Heart left ventricle (tissue), 16 donors: Measurements from ENCODE around the gene CTNNA1. TPM values are rescaled to one million over a fixed set of nuclear protein-coding genes. Genes with fewer than 3 reads are reported as not detected.

ENCODE experiments used
- ATAC-seq, 4 donors: fragments of 200-7000 bp; cut with Tn5 transposase; one replicate each; pipeline ENCODE4 v1.9.1; 2020 to 2022; ENCODE audit warnings: moderate library complexity in 4 of 4, mild to moderate bottlenecking in 3 of 4, moderate number of reproducible peaks in 1 of 4
- DNase-seq, 5 donors: peaks; one replicate each; pipeline ENCODE4 v3.0.0-alpha.2; 2020
- H3K27ac ChIP-seq, 12 donors: fragments of 200-600 bp; sonication (generic) in 4 of 12; one replicate each; pipeline versions ENCODE4 v1.5.0 to v1.8.0; 2016 to 2022; ENCODE audit warnings: mild to moderate bottlenecking in 2 of 12
- H3K27me3 ChIP-seq, 9 donors: fragments of 200-600 bp; sonication (generic) in 2 of 9; one replicate each; pipeline versions ENCODE4 v1.5.1 to v1.8.0; 2016 to 2022; ENCODE audit warnings: mild to moderate bottlenecking in 3 of 9
- H3K36me3 ChIP-seq, 9 donors: fragments of 200-600 bp; sonication (generic) in 2 of 9; one replicate each; pipeline versions ENCODE4 v1.5.0 to v1.8.0; 2018 to 2022; ENCODE audit warnings: mild to moderate bottlenecking in 2 of 9
- H3K4me1 ChIP-seq, 12 donors: fragments of 200-600 bp; sonication (generic) in 4 of 12; one replicate each; pipeline versions ENCODE4 v1.5.0 to v1.8.0; 2016 to 2022; ENCODE audit warnings: mild to moderate bottlenecking in 3 of 12
- H3K4me3 ChIP-seq, 12 donors: fragments of 200-600 bp; sonication (generic) in 4 of 12; one replicate each; pipeline versions ENCODE4 v1.5.0 to v1.8.0; 2017 to 2022; ENCODE audit warnings: mild to moderate bottlenecking in 9 of 12, moderate library complexity in 4 of 12
- H3K9me3 ChIP-seq, 12 donors: fragments of 200-600 bp; sonication (generic) in 4 of 12; one replicate each; pipeline versions ENCODE4 v1.5.0 to v1.8.0; 2016 to 2022; ENCODE audit warnings: mild to moderate bottlenecking in 1 of 12
- CTCF ChIP-seq, 12 donors: fragments of 200-600 bp; sonication (generic) in 4 of 12; IDR thresholded peaks; one replicate each; pipeline versions ENCODE4 v1.5.0 to v1.8.0; 2018 to 2022; ENCODE audit warnings: antibody characterized with exemption in 12 of 12, mild to moderate bottlenecking in 5 of 12
- POLR2A ChIP-seq, 2 donors: fragments of 450-650 bp; IDR thresholded peaks; one replicate each; pipeline ENCODE4 v1.6.1; 2017; ENCODE audit warnings: antibody characterized with exemption in 2 of 2, mild to moderate bottlenecking in 2 of 2, moderate library complexity in 2 of 2
- WGBS, 4 donors: extraction: QIAGEN DNeasy Blood & Tissue Kit in 2 of 4; methylation state at CpG; one replicate each; pipeline versions ENCODE4 v1.1.5 to v1.1.7; 2013 to 2018; 5-methylcytosine and 5-hydroxymethylcytosine counted together
- intact Hi-C, 10 donors: fragments of 100-400 bp; cut with DNase I; formaldehyde crosslinking; loops; one replicate each; pipeline versions ENCODE4 v1.11.1 to v1.14.2; 2022
- polyA plus RNA-seq, 2 donors: library from polyadenylated mRNA; stranded (reverse); fragments of 200-250 nt; gene quantifications; one replicate each; pipeline ENCODE4 v1.2.3, GENCODE V29; 2013
- total RNA-seq, 9 donors: library from RNA; depleted of rRNA in 2 of 9; stranded (reverse); fragments of >200 nt in 2 of 9; fragmentation: NEBNext Ultra II Directional in 3 of 9; extraction: Animal tissue kit (Norgen Biotek cat#: 25700) in 3 of 9; gene quantifications; one replicate each; pipeline versions ENCODE4 v1.1.0 to v1.2.4, GENCODE V29; 2016 to 2023
- donor health status: ischemic (EF 13 %, LVEDD 7.1; RV severe dilation, severe dysfunction).
- donor health status: healthy with polysubstance abuse.
- donor health status: DM: no; HTN: yes; CAD: no.
- donor health status: DM: no; HTN: no; CAD: no.
- donor health status: ischemic (EF 25% LVEDD 6.9; RV normal size, moderate dysfunction).
- donor health status: ischemic (EF 25% LVEDD 5.7; RV mildly dilated, moderate dysfunction).
- donor health status: healthy.
- donor health status: DM: yes; HTN: yes; CAD: no.
- donor health status: ischemic (EF 35%, LVEDD 5.7; RV mildly dilated, moderate dysfunction).
- donor health status: nonischemic (EF 11% LVEDD 7.7; RV severe dilation, severe dysfunction).
- donor health status: DM: yes; HTN: yes; CAD: no.
- donor health status: PGD.
- donor health status: ischemic (EF 29% LVEDD 5.4; RV normal size, mild dysfunction).
- donor health status: nonischemic (EF 23%, LVEDD 6.1; RV moderate dilation, normal function).

The CTNNA1 gene
- total and polyA plus RNA-seq, 11 donors: 140 to 460 (median 399) TPM

GRCh38 chr5:138937392-138938387, 184.5 kb downstream of the CTNNA1 start:
- Histone ChIP-seq H3K9me3 (no peaks in the 10 kb centered on the region), H3K4me3 (no peak overlapping the region), H3K27ac (peak overlapping the region in 8 of 12 donors; percentile 19 to 71 (median 35)), H3K36me3 (peaks cover 0 to 39% (median 29%) of the 10 kb centered on the region in 9 donors), H3K4me1 (peaks cover 0 to 32% (median 11%) of the 10 kb centered on the region in 12 donors), H3K27me3 (no peaks in the 10 kb centered on the region)
- 86 to 92% (median 87%) methylated on average over 20 to 25 of the region's 25 CpGs for WGBS, 4 donors
- intact Hi-C loops: no loop called here
- ATAC-seq (peak in 3 of 4 donors; percentile 4 to 25 (median 11)), DNase-seq (peak in 1 of 5 donors; percentile 25)
- TF ChIP-seq CTCF (IDR thresholded peaks at IDR 0.05) (no peak), POLR2A (IDR thresholded peaks at IDR 0.05) (no peak)

GRCh38 chr5:138938526-138938925, 185.3 kb downstream of the CTNNA1 start:
- ATAC-seq (no peak), DNase-seq (no peak)
- Histone ChIP-seq H3K27ac (no peak overlapping the region), H3K4me3 (no peak overlapping the region), H3K36me3 (peaks cover 0 to 30% (median 21%) of the 10 kb centered on the region in 9 donors), H3K27me3 (no peaks in the 10 kb centered on the region), H3K4me1 (peaks cover 0 to 32% (median 11%) of the 10 kb centered on the region in 12 donors), H3K9me3 (no peaks in the 10 kb centered on the region)
- TF ChIP-seq CTCF (IDR thresholded peaks at IDR 0.05) (no peak), POLR2A (IDR thresholded peaks at IDR 0.05) (no peak)
- intact Hi-C loops: no loop called here
- 79 to 85% (median 84%) methylated on average over 5 of the region's 5 CpGs for WGBS, 4 donors

- no peak for ATAC-seq
- 71 to 81% (median 76%) methylated on average over 2 of the region's 2 CpGs for WGBS, 4 donors
Measured at GRCh38 chr5:138942066-138942465, 188.8 kb downstream of the CTNNA1 start.

More at GRCh38 chr5:138942066-138942465, 188.8 kb downstream of the CTNNA1 start:
- Histone ChIP-seq H3K9me3 (no peaks in the 10 kb centered on the region), H3K4me3 (no peak overlapping the region), H3K27ac (no peak overlapping the region), H3K36me3 (peaks cover 0 to 17% (median 9%) of the 10 kb centered on the region in 9 donors), H3K4me1 (peaks cover 0 to 17% (median 4%) of the 10 kb centered on the region in 12 donors), H3K27me3 (no peaks in the 10 kb centered on the region)
- intact Hi-C loops: no loop called here
- TF ChIP-seq POLR2A (IDR thresholded peaks at IDR 0.05) (no peak), CTCF (IDR thresholded peaks at IDR 0.05) (no peak)
- DNase-seq: no peak
